ENCODE results near the gene RAI1.

RAI1 gene

GRCh38 chr17:17770632-17771044 is 89.4 kb downstream of the RAI1 start:
- no peak for DNase-seq

GRCh38 chr17:17771498-17772201 is 90.4 kb downstream of the RAI1 start:
- no peak for DNase-seq

GRCh38 chr17:17772231-17772630 is 91.0 kb downstream of the RAI1 start:
- no peak for DNase-seq

- DNase-seq: no peak
These were observed 93.0 kb downstream of the RAI1 start for GRCh38 chr17:17774009-17774881.

GRCh38 chr17:17776889-17777288 is 95.6 kb downstream of the RAI1 start:
- DNase-seq: no peak

GRCh38 chr17:17778308-17779014 is 97.2 kb downstream of the RAI1 start:
- DNase-seq: no peak

- DNase-seq: no peak
These were observed 97.9 kb downstream of the RAI1 start for GRCh38 chr17:17779015-17779611.

- no peak for DNase-seq
These were observed 99.8 kb downstream of the RAI1 start for GRCh38 chr17:17780922-17781590.

GRCh38 chr17:17781591-17782496 is 100.6 kb downstream of the RAI1 start:
- no peak for DNase-seq

GRCh38 chr17:17782523-17783115 is 101.4 kb downstream of the RAI1 start:
- no peak for DNase-seq

GRCh38 chr17:17783116-17783824 is 102.0 kb downstream of the RAI1 start:
- DNase-seq: no peak

GRCh38 chr17:17783825-17784656 is 102.8 kb downstream of the RAI1 start:
- DNase-seq: no peak

- no peak for DNase-seq
These were observed 103.5 kb downstream of the RAI1 start for GRCh38 chr17:17784657-17785267.

GRCh38 chr17:17785407-17785806 is 104.1 kb downstream of the RAI1 start:
- no peak for DNase-seq

GRCh38 chr17:17786998-17787397 is 105.7 kb downstream of the RAI1 start:
- no peak for DNase-seq

GRCh38 chr17:17787568-17787967 is 106.3 kb downstream of the RAI1 start:
- no peak for DNase-seq

GRCh38 chr17:17788967-17789366 is 107.7 kb downstream of the RAI1 start:
- DNase-seq: no peak

- DNase-seq: no peak
These were observed 108.2 kb downstream of the RAI1 start for GRCh38 chr17:17789410-17789809.
